ENCODE data around the gene AKTIP.

DNA sequence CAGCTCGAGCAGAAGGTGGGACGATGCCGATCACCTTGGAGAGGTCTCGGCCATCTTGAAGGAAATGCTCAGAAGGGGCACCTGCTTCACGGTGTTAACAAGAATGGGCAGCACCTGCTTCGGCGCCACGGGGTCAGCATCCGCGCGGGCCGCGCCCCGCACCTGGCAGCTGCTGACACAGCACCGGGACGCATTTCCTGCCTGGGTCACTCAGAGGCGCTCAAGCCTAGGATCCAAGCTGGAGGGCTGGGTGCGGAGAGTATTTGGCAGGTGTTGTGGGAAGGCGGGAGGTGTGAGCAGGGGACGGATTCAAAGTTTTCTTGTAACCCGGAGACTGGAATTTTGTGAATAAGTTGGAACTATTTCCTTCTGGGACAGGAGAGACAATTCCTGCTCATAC is 39.3 kb upstream of the AKTIP start:
- TF ChIP-seq CTCF (conservative IDR thresholded peaks at IDR 0.05; ENCODE audit: low read depth, low read length) (no peak), POLR2A (IDR thresholded peaks at IDR 0.05; ENCODE audit: low read depth, low read length) (no peak), ELK1 (IDR thresholded peaks at IDR 0.05; ENCODE audit: borderline replicate concordance, low read depth, low read length) (no peak), RCOR1 (IDR thresholded peaks at IDR 0.05; ENCODE audit: insufficient replicate concordance, low read length) (no peak), RAD21 (IDR thresholded peaks at IDR 0.05; ENCODE audit: low read length) (no peak), NFE2L2 (IDR thresholded peaks at IDR 0.05; ENCODE audit: low read depth, low read length) (no peak), CEBPB (IDR thresholded peaks at IDR 0.05; ENCODE audit: low read depth, low read length) (no peak)
